IMR-90 (cell line): ENCODE data around the gene MEIS3. TPM values are rescaled to one million over a fixed set of nuclear protein-coding genes. Genes with fewer than 3 reads are reported as not detected.

Experiments used
- ATAC-seq: fragments of 200-7000 bp; cut with Tn5 transposase; 2 replicates; pipeline ENCODE4 v1.9.1; 2020; ENCODE audit warnings: low read depth, mild to moderate bottlenecking, moderate library complexity
- BruUV-seq: library from RNA; stranded (reverse); fragments of 400-500 nt; replicated peaks from 2 replicates; lab custom pipeline; 2021; lab: Mats Ljungman, UMichigan
- CTCF ChIA-PET: fragments of 300-600 bp; formaldehyde crosslinking; extraction: SDS; loops from one replicate; lab custom pipeline; 2021; ENCODE audit warnings: antibody characterized with exemption; lab: Yijun Ruan, JAX
- POLR2A ChIA-PET: fragments of 300-600 bp; sonication (Branson Sonifier 250); formaldehyde crosslinking; loops from one replicate; lab custom pipeline; 2022; ENCODE audit warnings: antibody characterized with exemption; ENCODE audit not compliant: unreplicated experiment; lab: Charles Lee
- DNase-seq: peaks from one replicate; pipeline ENCODE4 v3.0.0; 2013
- H2AFZ ChIP-seq: replicated peaks from 2 replicates; pipeline ENCODE3; 2013; ENCODE audit warnings: low read length, mild to moderate bottlenecking; ENCODE audit not compliant: poor library complexity
- H2AK5ac ChIP-seq: 2 replicates; pipeline ENCODE4 v1.6.1; 2013; ENCODE audit warnings: low read depth, low read length, inconsistent platforms
- H2AK9ac ChIP-seq: replicated peaks from 2 replicates; pipeline ENCODE3; 2013; ENCODE audit warnings: mild to moderate bottlenecking, low read depth, low read length, moderate library complexity; ENCODE audit not compliant: poor library complexity
- H2BK120ac ChIP-seq: 2 replicates; pipeline ENCODE4 v1.6.1; 2013; ENCODE audit warnings: low read depth, low read length, inconsistent platforms
- H2BK15ac ChIP-seq: 3 replicates; pipeline ENCODE4 v1.6.1; 2013; ENCODE audit warnings: low read depth, low read length, inconsistent platforms
- H2BK20ac ChIP-seq: 2 replicates; pipeline ENCODE4 v1.6.1; 2013; ENCODE audit warnings: low read depth, mild to moderate bottlenecking, inconsistent platforms, low read length, moderate library complexity
- H2BK5ac ChIP-seq: 2 replicates; pipeline ENCODE4 v1.6.1; 2013; ENCODE audit warnings: mild to moderate bottlenecking, low read depth, low read length, inconsistent platforms; ENCODE audit not compliant: poor library complexity, severe bottlenecking
- H3K14ac ChIP-seq: replicated peaks from 2 replicates; pipeline ENCODE4 v1.6.1; 2013; ENCODE audit warnings: low read depth, low read length, inconsistent platforms
- H3K18ac ChIP-seq: 2 replicates; pipeline ENCODE4 v1.6.1; 2013; ENCODE audit warnings: low read depth, low read length, control low read depth
- H3K23ac ChIP-seq: 2 replicates; pipeline ENCODE4 v1.6.1; 2013; ENCODE audit warnings: low read depth, low read length, inconsistent platforms
- H3K27ac ChIP-seq: 2 replicates; pipeline ENCODE4 v1.5.1; 2013; ENCODE audit warnings: mild to moderate bottlenecking, control low read depth, low read length; ENCODE audit not compliant: insufficient read depth
- H3K27me3 ChIP-seq: 2 replicates; pipeline ENCODE4 v1.6.1; 2013; ENCODE audit warnings: low read length; ENCODE audit not compliant: control insufficient read depth, insufficient read depth
- H3K36me3 ChIP-seq: 2 replicates; pipeline ENCODE4 v1.6.1; 2013; ENCODE audit warnings: low read length, mixed read lengths; ENCODE audit not compliant: control insufficient read depth, insufficient read depth
- H3K4ac ChIP-seq: 2 replicates; pipeline ENCODE4 v1.6.1; 2013; ENCODE audit warnings: low read depth, low read length, inconsistent platforms
- H3K4me1 ChIP-seq: 2 replicates; pipeline ENCODE4 v1.6.1; 2013; ENCODE audit warnings: low read length, mixed read lengths; ENCODE audit not compliant: control insufficient read depth, insufficient read depth
- H3K4me2 ChIP-seq: 2 replicates; pipeline ENCODE4 v1.6.1; 2013; ENCODE audit warnings: low read depth, mild to moderate bottlenecking, control low read depth, low read length, moderate library complexity
- H3K4me3 ChIP-seq: 2 replicates; pipeline ENCODE4 v1.5.1; 2013; ENCODE audit warnings: low read depth, mild to moderate bottlenecking, control low read depth, low read length, moderate library complexity; ENCODE audit not compliant: insufficient read depth
- H3K56ac ChIP-seq: 2 replicates; pipeline ENCODE4 v1.6.1; 2013; ENCODE audit warnings: low read length, inconsistent platforms; ENCODE audit not compliant: insufficient read depth; ENCODE audit errors: extremely low read depth
- H3K79me1 ChIP-seq, 2 experiments: 2 replicates each; pipeline ENCODE4 v1.6.1; 2013; ENCODE audit warnings: low read length in 2 of 2, inconsistent platforms in 1 of 2, low read depth in 1 of 2
- H3K9ac ChIP-seq: 2 replicates; pipeline ENCODE4 v1.6.1; 2013; ENCODE audit warnings: low read depth, low read length, control low read depth
- H3K9me1 ChIP-seq: 2 replicates; pipeline ENCODE4 v1.6.1; 2013; ENCODE audit warnings: low read length, inconsistent platforms; ENCODE audit not compliant: insufficient read depth
- H3K9me3 ChIP-seq: 2 replicates; pipeline ENCODE4 v1.6.1; 2013; ENCODE audit warnings: low read length; ENCODE audit not compliant: control insufficient read depth, insufficient read depth
- H4K20me1 ChIP-seq: 2 replicates; pipeline ENCODE4 v1.6.1; 2013; ENCODE audit warnings: low read length, inconsistent platforms; ENCODE audit not compliant: insufficient read depth
- H4K5ac ChIP-seq: 2 replicates; pipeline ENCODE4 v1.6.1; 2013; ENCODE audit warnings: mild to moderate bottlenecking, low read depth, low read length, control low read depth
- H4K8ac ChIP-seq, 2 experiments: 2 replicates each; pipeline ENCODE4 v1.6.1; 2013; ENCODE audit warnings: low read depth in 2 of 2, low read length in 2 of 2, control low read depth in 1 of 2, inconsistent platforms in 1 of 2
- H4K91ac ChIP-seq: 2 replicates; pipeline ENCODE4 v1.6.1; 2013; ENCODE audit warnings: low read depth, low read length, inconsistent platforms; ENCODE audit not compliant: insufficient read depth
- BHLHE40 ChIP-seq: fragments of 150-350 bp; IDR thresholded peaks from 2 replicates; pipeline ENCODE4 v1.6.1; 2016; ENCODE audit warnings: mild to moderate bottlenecking, low read depth, low read length
- CEBPB ChIP-seq: IDR thresholded peaks from 2 replicates; pipeline ENCODE4 v1.6.1; 2012; ENCODE audit warnings: low read depth, low read length, improper control_type of control experiment
- CHD1 ChIP-seq: IDR thresholded peaks from 2 replicates; pipeline ENCODE4 v1.6.1; 2012; ENCODE audit warnings: low read depth, low read length, improper control_type of control experiment
- CTCF ChIP-seq: conservative IDR thresholded peaks from 2 replicates; pipeline ENCODE4 v1.5.1; 2012; ENCODE audit warnings: mild to moderate bottlenecking, low read depth, low read length, improper control_type of control experiment
- ELK1 ChIP-seq: fragments of 150-350 bp; IDR thresholded peaks from 2 replicates; pipeline ENCODE4 v1.6.1; 2016; ENCODE audit warnings: low read depth, mild to moderate bottlenecking, low read length, moderate library complexity, borderline replicate concordance
- FOS ChIP-seq: fragments of 150-350 bp; IDR thresholded peaks from 2 replicates; pipeline ENCODE4 v1.6.1; 2016; ENCODE audit warnings: low read depth, low read length
- MAFK ChIP-seq: IDR thresholded peaks from 2 replicates; pipeline ENCODE4 v1.6.1; 2012; ENCODE audit warnings: low read depth, low read length, improper control_type of control experiment
- MAZ ChIP-seq: IDR thresholded peaks from 2 replicates; pipeline ENCODE4 v1.6.1; 2012; ENCODE audit warnings: low read depth, mild to moderate bottlenecking, low read length, improper control_type of control experiment, moderate library complexity, borderline replicate concordance
- MXI1 ChIP-seq: IDR thresholded peaks from 2 replicates; pipeline ENCODE4 v1.6.1; 2012; ENCODE audit warnings: low read depth, mild to moderate bottlenecking, low read length, moderate library complexity, borderline replicate concordance
- NFE2L2 ChIP-seq: fragments of 150-350 bp; IDR thresholded peaks from 2 replicates; pipeline ENCODE4 v1.6.1; 2016; ENCODE audit warnings: low read depth, mild to moderate bottlenecking, low read length
- POLR2A ChIP-seq: IDR thresholded peaks from 2 replicates; pipeline ENCODE4 v1.6.1; 2012; ENCODE audit warnings: mild to moderate bottlenecking, low read depth, low read length
- RAD21 ChIP-seq: IDR thresholded peaks from 2 replicates; pipeline ENCODE4 v1.6.1; 2012; ENCODE audit warnings: low read length, improper control_type of control experiment
- RCOR1 ChIP-seq: IDR thresholded peaks from 2 replicates; pipeline ENCODE4 v1.6.1; 2012; ENCODE audit warnings: mild to moderate bottlenecking, low read length, improper control_type of control experiment; ENCODE audit not compliant: insufficient replicate concordance
- RFX5 ChIP-seq: IDR thresholded peaks from 2 replicates; pipeline ENCODE4 v1.8.0; 2012; ENCODE audit warnings: low read depth, mild to moderate bottlenecking, low read length, moderate library complexity
- SMC3 ChIP-seq: fragments of 150-350 bp; IDR thresholded peaks from 2 replicates; pipeline ENCODE4 v1.6.1; 2016; ENCODE audit warnings: low read depth, mild to moderate bottlenecking, antibody characterized with exemption, low read length, moderate library complexity
- USF2 ChIP-seq: fragments of 150-350 bp; IDR thresholded peaks from 2 replicates; pipeline ENCODE4 v1.6.1; 2017; ENCODE audit warnings: mild to moderate bottlenecking, antibody characterized with exemption, low read length, low read depth
- WGBS, 2 experiments: methylation state at CpG; one replicate each; pipeline versions ENCODE4 v1.1.5 to v1.1.7; 2013; ENCODE audit warnings: missing lambda C conversion rate in 2 of 2; ENCODE audit not compliant: insufficient read length in 1 of 2; ENCODE audit errors: extremely low coverage in 2 of 2; 5-methylcytosine and 5-hydroxymethylcytosine counted together
- dilution Hi-C: fragments of 300-500 bp; cut with HindIII; formaldehyde crosslinking; loops from one replicate; pipeline ENCODE4 v1.14.3; 2018; ENCODE audit warnings: low sequenced_read_pairs; ENCODE audit not compliant: unreplicated experiment
- in situ Hi-C: fragments of 300-500 bp; cut with MboI; formaldehyde crosslinking; loops from 3 replicates; pipeline ENCODE4 v1.14.3; 2019; ENCODE audit warnings: low sequenced_read_pairs, inconsistent platforms, mixed read lengths
- intact Hi-C: fragments of 100-400 bp; cut with micrococcal nuclease; formaldehyde crosslinking; loops from 2 replicates; pipeline ENCODE4 v1.10.0; 2022
- polyA plus RNA-seq, 3 experiments: library from polyadenylated mRNA; depleted of rRNA; stranded (reverse); fragments of >200 nt; gene quantifications; 2 replicates each; pipeline ENCODE4 v1.2.3, GENCODE V29; 2012; ENCODE audit warnings: low replicate concordance in 1 of 3
- total RNA-seq: library from RNA; depleted of rRNA; stranded (reverse); fragments of >200 nt; gene quantifications from 2 replicates; pipeline ENCODE4 v1.2.3, GENCODE V29; 2012

The MEIS3 gene
- total and polyA plus RNA-seq, 2 of the 4 experiments (the other 2 are of a cell fraction): 32.4 to 33.0 TPM

GRCh38 chr19:47380559-47380958 lies 38.8 kb downstream of the MEIS3 start:
- H4K91ac ChIP-seq: no peak overlapping the region
- H2AFZ ChIP-seq: no peak overlapping the region
- H3K18ac ChIP-seq: no peak overlapping the region
- H3K23ac ChIP-seq: no peak overlapping the region
- ChIA-PET POLR2A (no interaction called here), CTCF (no interaction called here)
- intact Hi-C loops: no loop called here
- H3K9ac ChIP-seq: no peak overlapping the region
- no peak overlapping the region for H2AK5ac ChIP-seq
- no peaks in the 10 kb centered on the region for H3K27me3 ChIP-seq
- H3K4me2 ChIP-seq: no peak overlapping the region
- H3K4ac ChIP-seq: no peak overlapping the region
- dilution Hi-C loops: no loop called here
- no peaks in the 10 kb centered on the region for H3K9me1 ChIP-seq
- H3K36me3 ChIP-seq: peaks cover 58% of the 10 kb centered on the region
- 0 out of 2 replicates have a peak, but pooled peaks cover 7% of the 10 kb centered on the region for H4K20me1 ChIP-seq
- DNase-seq: no peak
- H2BK5ac ChIP-seq: no peak overlapping the region
- no peak overlapping the region for H2BK20ac ChIP-seq
- no peak overlapping the region for H4K8ac ChIP-seq
- H2BK15ac ChIP-seq: no peak overlapping the region
- no peak overlapping the region for H2AK9ac ChIP-seq
- H3K9me3 ChIP-seq: no peaks in the 10 kb centered on the region
- H4K5ac ChIP-seq: no peak overlapping the region
- in situ Hi-C loops: no loop called here
- H3K79me1 ChIP-seq: no peaks in the 10 kb centered on the region
- no peak overlapping the region for H3K4me3 ChIP-seq
- no peak overlapping the region for H2BK120ac ChIP-seq
- no peak overlapping the region for H3K14ac ChIP-seq
- no peak for ATAC-seq
- H3K4me1 ChIP-seq: no peaks in the 10 kb centered on the region
- H3K56ac ChIP-seq: no peak overlapping the region
- TF ChIP-seq RCOR1: no peak
- TF ChIP-seq NFE2L2: no peak
- TF ChIP-seq FOS: no peak
- TF ChIP-seq CHD1: no peak
- TF ChIP-seq RAD21: no peak
- TF ChIP-seq USF2: no peak
- TF ChIP-seq CTCF: no peak
- no peak for TF ChIP-seq MXI1
- TF ChIP-seq MAFK: no peak
- no peak for TF ChIP-seq CEBPB
- TF ChIP-seq MAZ: no peak
- TF ChIP-seq BHLHE40: no peak
- no peak for TF ChIP-seq SMC3
- TF ChIP-seq RFX5: no peak
- no peak for TF ChIP-seq ELK1
- TF ChIP-seq POLR2A: no peak
- WGBS, 2 experiments: 93% methylated on average over 3 of the region's 6 CpGs; no CpG with 5 or more reads in 1 of the 2 experiments
- BruUV-seq: no TSS peak
- H3K27ac ChIP-seq: no peak overlapping the region
